Skeletal muscle tissue (tissue), 4 donors: ENCODE results near the gene LACRT. TPM values are rescaled to one million over a fixed set of nuclear protein-coding genes. Genes with fewer than 3 reads are reported as not detected.

ENCODE experiments used
- H3K27ac ChIP-seq: one replicate; pipeline ENCODE4 v1.7.0; 2013; ENCODE audit warnings: mild to moderate bottlenecking, low read depth, low read length, inconsistent platforms
- H3K27me3 ChIP-seq, 3 donors: one replicate each; pipeline ENCODE4 v1.7.0; 2013; ENCODE audit warnings: low read length in 3 of 3; ENCODE audit not compliant: control insufficient read depth in 3 of 3, insufficient read depth in 3 of 3
- H3K36me3 ChIP-seq, 3 donors: one replicate each; pipeline ENCODE4 v1.7.0; 2013; ENCODE audit warnings: low read length in 3 of 3; ENCODE audit not compliant: control insufficient read depth in 3 of 3, insufficient read depth in 3 of 3
- H3K4me1 ChIP-seq, 3 donors: one replicate each; pipeline ENCODE4 v1.7.0; 2013; ENCODE audit warnings: low read length in 3 of 3, mild to moderate bottlenecking in 3 of 3; ENCODE audit not compliant: control insufficient read depth in 3 of 3, insufficient read depth in 3 of 3
- H3K4me3 ChIP-seq, 3 donors: one replicate each; pipeline ENCODE4 v1.7.0; 2013; ENCODE audit warnings: low read length in 3 of 3
- H3K9ac ChIP-seq, 3 donors: one replicate each; pipeline ENCODE4 v1.7.0; 2013; ENCODE audit warnings: low read length in 3 of 3, mild to moderate bottlenecking in 3 of 3, moderate library complexity in 2 of 3, low read depth in 1 of 3
- H3K9me3 ChIP-seq, 3 donors: one replicate each; pipeline ENCODE4 v1.7.0; 2013; ENCODE audit warnings: low read length in 3 of 3; ENCODE audit not compliant: control insufficient read depth in 3 of 3
- total RNA-seq: library from RNA; depleted of rRNA; stranded (reverse); fragments of >200 nt; gene quantifications from one replicate; pipeline ENCODE4 v1.2.3, GENCODE V29; 2014
- donor health status: Osteomylitis.

Gene LACRT
- total RNA-seq, 1 donor from 2014 or later: not detected

- H3K27ac ChIP-seq: no peak overlapping the region
- H3K4me3 ChIP-seq: no peak overlapping the region
- no peak overlapping the region for H3K9ac ChIP-seq
- H3K36me3 ChIP-seq: peaks cover 10 to 28% (median 11%) of the 10 kb centered on the region in 3 donors
- peaks cover 0 to 3% (median 3%) of the 10 kb centered on the region in 3 donors for H3K27me3 ChIP-seq
- H3K4me1 ChIP-seq: peaks cover 15 to 43% (median 24%) of the 10 kb centered on the region in 3 donors
- H3K9me3 ChIP-seq: no peaks in the 10 kb centered on the region
Measured at GRCh38 chr12:54583726-54584125, 51.0 kb downstream of the LACRT start.

- H3K9me3 ChIP-seq: no peaks in the 10 kb centered on the region
- no peaks in the 10 kb centered on the region for H3K27me3 ChIP-seq
- H3K4me1 ChIP-seq: peaks cover 5 to 23% (median 13%) of the 10 kb centered on the region in 3 donors
- no peak overlapping the region for H3K9ac ChIP-seq
- no peak overlapping the region for H3K27ac ChIP-seq
- no peak overlapping the region for H3K4me3 ChIP-seq
- peaks cover 10 to 28% (median 11%) of the 10 kb centered on the region in 3 donors for H3K36me3 ChIP-seq
Measured at GRCh38 chr12:54581412-54581811, 53.3 kb downstream of the LACRT start.

Other genes with a start within 250 kb of the LACRT start
- 78.8 TPM for gene ITGA5, start 215.6 kb downstream of the LACRT start, total RNA-seq
- not detected for gene GTSF1, start 161.3 kb downstream of the LACRT start, total RNA-seq
- 8.9 TPM for gene NCKAP1L, start 137.1 kb downstream of the LACRT start, total RNA-seq
- gene PDE1B, start 85.3 kb downstream of the LACRT start, total RNA-seq: 4.2 TPM
- 6.8 TPM for gene PPP1R1A, start 46.2 kb downstream of the LACRT start, total RNA-seq
- gene DCD, start 13.5 kb upstream of the LACRT start, total RNA-seq: not detected
- not detected for gene MUCL1, start 219.6 kb upstream of the LACRT start, total RNA-seq